ENCODE data around the gene ZNF746. TPM values are rescaled to one million over a fixed set of nuclear protein-coding genes. Genes with fewer than 3 reads are reported as not detected.

The ZNF746 gene
- total RNA-seq, 1 donor from 2014 or later: 20.2 TPM

DNA sequence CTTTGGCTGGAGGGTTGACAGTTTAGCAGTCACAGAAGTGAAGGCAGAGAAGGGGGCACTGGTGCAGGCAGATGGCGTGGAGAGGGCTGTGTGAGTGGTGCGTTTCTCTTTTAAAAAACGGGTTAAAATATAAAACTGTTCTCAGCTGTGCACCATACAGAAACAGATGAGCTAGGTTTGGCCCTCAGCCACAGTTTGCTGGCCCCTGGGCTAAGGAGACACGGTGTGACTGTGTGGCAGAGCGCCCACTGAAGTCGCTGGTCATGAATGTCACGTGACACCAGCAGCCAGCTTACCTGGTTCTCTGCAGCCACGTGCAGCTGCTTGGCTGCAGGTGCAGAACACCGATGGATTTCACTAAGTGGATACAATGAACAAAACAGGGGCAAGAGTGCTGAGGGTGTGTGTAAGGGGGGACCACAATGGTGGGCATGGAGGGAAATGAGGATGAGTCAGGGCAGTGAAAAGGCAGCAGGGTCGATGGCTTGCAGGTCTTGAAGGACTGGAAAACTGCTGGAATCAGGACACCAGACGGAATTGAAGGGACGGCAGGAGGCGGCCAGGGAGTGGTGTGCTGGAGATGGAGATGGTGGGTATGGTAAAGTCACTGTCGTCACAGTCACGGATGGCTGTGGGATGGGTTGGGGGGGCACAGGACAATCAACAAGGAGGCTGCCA, 7.4 kb downstream of the ZNF746 start:
- DNase-seq (ENCODE audit: extremely low spot score, unreplicated experiment): no peak
- no peaks in the 10 kb centered on the region for H3K9me3 Mint-ChIP-seq
- H3K27me3 Mint-ChIP-seq: no peaks in the 10 kb centered on the region
- peaks cover 60% of the 10 kb centered on the region for H3K36me3 Mint-ChIP-seq
- H3K4me1 Mint-ChIP-seq (ENCODE audit: unreplicated experiment): peaks cover 8% of the 10 kb centered on the region
- H3K27ac Mint-ChIP-seq: no peak overlapping the region
- TF ChIP-seq, protein P1, sequence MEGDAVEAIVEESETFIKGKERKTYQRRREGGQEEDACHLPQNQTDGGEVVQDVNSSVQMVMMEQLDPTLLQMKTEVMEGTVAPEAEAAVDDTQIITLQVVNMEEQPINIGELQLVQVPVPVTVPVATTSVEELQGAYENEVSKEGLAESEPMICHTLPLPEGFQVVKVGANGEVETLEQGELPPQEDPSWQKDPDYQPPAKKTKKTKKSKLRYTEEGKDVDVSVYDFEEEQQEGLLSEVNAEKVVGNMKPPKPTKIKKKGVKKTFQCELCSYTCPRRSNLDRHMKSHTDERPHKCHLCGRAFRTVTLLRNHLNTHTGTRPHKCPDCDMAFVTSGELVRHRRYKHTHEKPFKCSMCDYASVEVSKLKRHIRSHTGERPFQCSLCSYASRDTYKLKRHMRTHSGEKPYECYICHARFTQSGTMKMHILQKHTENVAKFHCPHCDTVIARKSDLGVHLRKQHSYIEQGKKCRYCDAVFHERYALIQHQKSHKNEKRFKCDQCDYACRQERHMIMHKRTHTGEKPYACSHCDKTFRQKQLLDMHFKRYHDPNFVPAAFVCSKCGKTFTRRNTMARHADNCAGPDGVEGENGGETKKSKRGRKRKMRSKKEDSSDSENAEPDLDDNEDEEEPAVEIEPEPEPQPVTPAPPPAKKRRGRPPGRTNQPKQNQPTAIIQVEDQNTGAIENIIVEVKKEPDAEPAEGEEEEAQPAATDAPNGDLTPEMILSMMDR (conservative IDR thresholded peaks at IDR 0.05): no peak
- H3K4me3 Mint-ChIP-seq: no peak overlapping the region

DNA sequence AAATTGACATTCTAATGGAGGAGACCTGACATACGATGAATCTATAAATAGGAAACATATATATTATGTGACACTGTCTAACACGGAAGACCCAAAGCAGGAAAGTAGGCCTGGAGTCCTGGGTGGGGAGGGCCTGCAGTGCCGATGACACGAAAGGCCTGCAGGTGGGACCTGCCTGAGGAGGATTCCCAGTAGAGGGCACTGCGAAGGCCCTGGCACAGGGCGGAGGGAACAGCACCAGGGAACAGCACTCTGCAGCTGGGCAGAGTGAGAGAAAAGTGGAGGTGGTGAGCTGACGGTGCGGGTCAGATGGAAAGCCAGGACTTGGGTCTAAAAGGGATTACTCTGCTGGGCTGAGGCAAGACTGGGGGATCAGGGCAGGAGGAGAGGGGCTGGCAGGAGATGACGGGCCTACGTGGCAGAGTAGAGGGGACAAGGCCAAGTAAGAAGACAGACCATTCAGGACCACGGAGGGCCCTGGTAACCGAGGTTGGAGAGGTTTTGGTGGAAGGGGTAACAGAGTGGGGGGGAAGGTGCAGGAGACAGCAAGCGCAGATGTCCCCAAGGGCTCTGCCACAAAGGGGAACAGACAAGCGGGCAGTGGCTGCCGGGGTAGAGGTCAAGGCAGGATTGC, 8.1 kb downstream of the ZNF746 start:
- Mint-ChIP-seq H3K9me3 (no peaks in the 10 kb centered on the region), H3K36me3 (peaks cover 56% of the 10 kb centered on the region)

DNA sequence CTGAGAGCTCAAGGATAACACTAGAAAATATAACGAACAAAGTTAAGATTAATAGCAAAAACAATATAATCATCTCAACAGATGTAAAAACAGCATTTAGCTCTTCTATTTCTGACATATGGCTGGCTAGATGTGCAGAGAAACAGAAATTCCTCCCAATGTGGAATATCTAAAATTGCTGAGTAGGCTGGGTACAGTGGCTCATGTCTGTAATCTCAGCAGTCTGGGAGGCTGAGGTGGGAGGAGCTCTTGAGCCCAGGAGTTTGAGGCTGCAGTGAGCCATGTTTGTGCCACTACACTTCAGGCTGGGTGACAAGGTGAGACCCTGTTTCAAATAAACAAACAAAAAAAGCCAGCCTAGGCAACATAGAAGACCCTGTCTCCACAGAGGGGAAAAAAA, 18.0 kb downstream of the ZNF746 start:
- no peak overlapping the region for H3K27ac Mint-ChIP-seq
- no peaks in the 10 kb centered on the region for H3K4me1 Mint-ChIP-seq (ENCODE audit: unreplicated experiment)
- TF ChIP-seq, protein P1 (conservative IDR thresholded peaks at IDR 0.05): no peak
- no peak for DNase-seq (ENCODE audit: extremely low spot score, unreplicated experiment)
- H3K27me3 Mint-ChIP-seq: no peaks in the 10 kb centered on the region
- peaks cover 52% of the 10 kb centered on the region for H3K36me3 Mint-ChIP-seq
- H3K4me3 Mint-ChIP-seq: no peak overlapping the region
- H3K9me3 Mint-ChIP-seq: peaks cover 6% of the 10 kb centered on the region

More for the DNA sequence above, 8.1 kb downstream of the ZNF746 start:
- TF ChIP-seq, protein P1 (conservative IDR thresholded peaks at IDR 0.05): no peak
- no peaks in the 10 kb centered on the region for H3K27me3 Mint-ChIP-seq
- H3K4me3 Mint-ChIP-seq: no peak overlapping the region
- no peak for DNase-seq (ENCODE audit: extremely low spot score, unreplicated experiment)
- no peak overlapping the region for H3K27ac Mint-ChIP-seq
- H3K4me1 Mint-ChIP-seq (ENCODE audit: unreplicated experiment): peaks cover under 1% of the 10 kb centered on the region

DNA sequence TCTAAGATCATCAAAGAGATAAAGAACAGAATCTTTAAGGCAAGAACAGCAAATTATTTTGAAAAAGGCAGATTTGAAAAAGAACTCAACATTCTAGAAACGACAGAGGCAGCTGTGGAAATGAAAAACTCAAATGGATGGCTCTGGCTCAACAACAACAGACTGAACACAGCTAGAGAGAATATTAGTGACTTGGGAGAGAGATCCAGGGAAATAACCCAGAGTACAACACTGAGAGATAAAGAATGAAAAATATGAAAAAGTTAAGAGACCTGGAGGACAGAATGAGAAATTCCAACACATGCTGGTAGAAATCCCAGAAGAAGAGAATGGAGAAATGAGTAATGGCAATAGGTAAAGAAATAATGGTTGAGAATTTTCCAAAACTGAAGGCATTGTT, 18.9 kb downstream of the ZNF746 start:
- H3K36me3 Mint-ChIP-seq: peaks cover 49% of the 10 kb centered on the region
- no peak overlapping the region for H3K4me3 Mint-ChIP-seq
- no peak for DNase-seq (ENCODE audit: extremely low spot score, unreplicated experiment)
- H3K4me1 Mint-ChIP-seq (ENCODE audit: unreplicated experiment): no peaks in the 10 kb centered on the region
- TF ChIP-seq, protein P1 (conservative IDR thresholded peaks at IDR 0.05): no peak
- no peaks in the 10 kb centered on the region for H3K27me3 Mint-ChIP-seq
- H3K9me3 Mint-ChIP-seq: peaks cover 6% of the 10 kb centered on the region
- no peak overlapping the region for H3K27ac Mint-ChIP-seq

DNA sequence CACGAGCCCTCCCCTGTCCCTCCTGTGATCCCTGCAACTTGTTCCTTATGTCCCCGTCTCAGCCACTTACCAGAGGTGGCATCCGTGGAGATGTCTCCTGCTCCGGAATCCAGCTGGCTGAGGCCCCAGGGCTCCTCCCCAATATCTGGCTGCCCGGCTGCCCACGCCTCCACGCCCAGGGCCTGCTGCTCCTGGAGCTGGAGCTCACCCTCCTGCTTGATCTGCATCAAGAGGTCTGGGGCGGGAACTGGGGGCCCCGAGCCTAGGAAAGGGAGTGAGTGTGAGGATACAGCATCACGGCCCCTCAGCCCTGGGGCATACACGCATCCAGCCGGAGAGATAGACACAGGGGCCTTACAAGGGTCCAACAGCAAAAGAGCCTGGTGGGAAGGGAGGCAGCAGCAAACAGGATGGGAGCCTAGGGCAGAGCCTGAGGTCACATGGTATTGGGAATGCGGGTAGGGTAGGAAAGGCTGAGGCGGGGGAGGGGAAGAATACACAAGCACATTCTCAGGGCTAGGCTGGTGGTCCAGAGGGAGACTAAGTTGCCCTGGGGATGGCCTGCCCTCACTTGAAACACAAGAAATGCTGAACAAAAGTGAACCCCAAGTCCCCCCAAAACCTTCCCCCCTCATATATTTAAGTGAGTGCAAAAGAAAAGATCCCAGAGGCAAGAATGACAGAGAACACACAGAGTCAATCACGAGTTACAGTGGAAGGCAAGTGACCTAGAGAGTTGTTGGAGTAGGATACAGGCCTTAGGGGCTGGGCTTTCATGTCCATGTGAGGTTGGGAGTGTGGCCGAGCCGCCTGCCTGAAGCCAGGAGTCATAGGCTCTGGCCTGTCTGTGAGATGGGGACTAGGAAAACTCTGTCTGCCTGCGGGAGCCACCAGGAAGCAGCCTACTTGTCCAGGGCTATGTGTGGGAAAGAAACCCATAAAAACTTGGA, 19.8 kb downstream of the ZNF746 start:
- no peak overlapping the region for H3K27ac Mint-ChIP-seq
- TF ChIP-seq, protein P1 (conservative IDR thresholded peaks at IDR 0.05): no peak
- H3K27me3 Mint-ChIP-seq: no peaks in the 10 kb centered on the region
- peak; percentile 62 for DNase-seq (ENCODE audit: extremely low spot score, unreplicated experiment)
- no peak overlapping the region for H3K4me3 Mint-ChIP-seq
- peaks cover 52% of the 10 kb centered on the region for H3K36me3 Mint-ChIP-seq
- H3K9me3 Mint-ChIP-seq: peaks cover 6% of the 10 kb centered on the region
- no peaks in the 10 kb centered on the region for H3K4me1 Mint-ChIP-seq (ENCODE audit: unreplicated experiment)
